Measurements from ENCODE around the gene RSU1.
A peak's percentile ranks its signal among the peaks of the same experiment; 100 is the strongest.

The RSU1 gene

DNA sequence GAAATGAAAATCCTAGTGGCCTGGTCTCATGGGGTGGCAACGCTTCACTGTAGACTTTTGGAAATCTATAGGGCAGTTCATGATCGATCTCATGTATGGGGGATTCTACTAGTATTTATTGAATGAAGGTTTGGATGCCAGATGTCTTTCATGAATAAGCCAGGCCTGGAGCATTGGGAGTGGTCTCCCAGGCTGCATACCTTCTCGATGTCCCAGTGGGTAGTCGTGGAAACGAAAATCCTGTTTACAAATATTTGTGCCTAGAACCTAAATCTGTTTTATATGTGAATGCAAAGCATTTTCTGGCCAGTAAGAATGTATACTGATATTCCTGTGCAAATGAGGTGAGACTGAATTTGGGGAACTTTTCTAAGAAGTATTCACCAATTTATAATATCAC lies 190.5 kb downstream of the RSU1 start:
- Histone ChIP-seq H2AFZ (ENCODE audit: low read depth, low read length) (no peak overlapping the region), H3K4me3 (ENCODE audit: insufficient read depth in 1 of 2, low read depth in 1 of 2, low read length in 2 of 2) (no peak overlapping the region), H3K23ac (ENCODE audit: low read length in 2 of 2) (no peak overlapping the region), H4K91ac (ENCODE audit: low read length) (no peak overlapping the region), H3K4ac (ENCODE audit: low read depth in 1 of 2, low read length in 2 of 2) (no peak overlapping the region), H3K27me3 (ENCODE audit: control insufficient read depth in 1 of 2, insufficient read depth in 1 of 2, low read length in 2 of 2) (no peaks in the 10 kb centered on the region), H3K18ac (ENCODE audit: low read depth in 1 of 2, low read length in 2 of 2) (no peak overlapping the region), H2BK15ac (ENCODE audit: low read depth, poor library complexity, severe bottlenecking) (no peak overlapping the region), H2AK5ac (ENCODE audit: low read length, severe bottlenecking) (no peak overlapping the region), H3K9ac (ENCODE audit: low read length) (no peak overlapping the region), H3K79me1 (replicated peaks; ENCODE audit: low read length, poor library complexity, severe bottlenecking) (peaks cover 14% of the 10 kb centered on the region), H4K8ac (ENCODE audit: low read length) (no peak overlapping the region), H3K27ac (ENCODE audit: low read length, poor library complexity, severe bottlenecking) (no peak overlapping the region), H3K4me1 (ENCODE audit: control insufficient read depth, insufficient read depth, low read depth, low read length) (no peaks in the 10 kb centered on the region), H3K14ac (ENCODE audit: low read length in 2 of 2) (no peak overlapping the region), H3K36me3 (ENCODE audit: control insufficient read depth in 1 of 2, insufficient read depth in 2 of 2, low read depth in 1 of 2, low read length in 2 of 2) (peaks cover 0 to 4% of the 10 kb centered on the region in 2 experiments), H2BK12ac (ENCODE audit: low read length in 2 of 2) (no peak overlapping the region), H2BK5ac (ENCODE audit: low read depth, low read length, poor library complexity, severe bottlenecking) (no peak overlapping the region), H2BK120ac (ENCODE audit: low read depth, low read length) (no peak overlapping the region), H3K4me2 (ENCODE audit: low read length, poor library complexity, severe bottlenecking) (no peak overlapping the region), H3K9me3 (ENCODE audit: control insufficient read depth, low read length) (no peaks in the 10 kb centered on the region)
- 74% methylated on average over 5 of the region's 5 CpGs for WGBS
- peak; percentile 34 for DNase-seq

DNA sequence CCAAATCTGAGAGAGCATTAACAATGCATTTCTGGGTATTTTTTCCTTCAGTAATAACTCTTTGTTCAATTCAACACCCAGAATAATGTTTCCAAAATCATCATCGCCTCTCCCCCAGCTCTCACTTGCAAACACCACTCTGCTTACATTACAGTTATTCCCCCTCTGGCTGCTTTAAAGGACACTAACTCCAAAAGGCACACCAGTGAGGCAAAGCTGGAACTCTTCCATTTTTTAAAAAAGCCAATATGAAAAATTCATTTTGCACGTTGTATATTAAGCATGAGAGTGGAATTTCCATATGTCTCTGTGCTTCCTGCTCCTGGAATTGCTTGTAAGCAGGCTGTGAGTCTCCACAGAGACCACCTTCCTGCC lies 204.3 kb downstream of the RSU1 start:
- H2BK5ac ChIP-seq (ENCODE audit: low read depth, low read length, poor library complexity, severe bottlenecking): no peak overlapping the region
- no peak overlapping the region for H2BK15ac ChIP-seq (ENCODE audit: low read depth, poor library complexity, severe bottlenecking)
- H3K4ac ChIP-seq (ENCODE audit: low read depth in 1 of 2, low read length in 2 of 2): no peak overlapping the region
- no peak overlapping the region for H2AFZ ChIP-seq (ENCODE audit: low read depth, low read length)
- no peak overlapping the region for H2BK120ac ChIP-seq (ENCODE audit: low read depth, low read length)
- H4K91ac ChIP-seq (ENCODE audit: low read length): no peak overlapping the region
- no peak overlapping the region for H3K4me2 ChIP-seq (ENCODE audit: low read length, poor library complexity, severe bottlenecking)
- H3K4me3 ChIP-seq (ENCODE audit: insufficient read depth in 1 of 2, low read depth in 1 of 2, low read length in 2 of 2): no peak overlapping the region
- H3K23ac ChIP-seq (ENCODE audit: low read length in 2 of 2): no peak overlapping the region
- no peak overlapping the region for H3K14ac ChIP-seq (ENCODE audit: low read length in 2 of 2)
- no peak overlapping the region for H3K18ac ChIP-seq (ENCODE audit: low read depth in 1 of 2, low read length in 2 of 2)
- H3K27ac ChIP-seq (ENCODE audit: low read length, poor library complexity, severe bottlenecking): no peak overlapping the region
- no peak overlapping the region for H2AK5ac ChIP-seq (ENCODE audit: low read length, severe bottlenecking)
- no peak overlapping the region for H4K8ac ChIP-seq (ENCODE audit: low read length)
- no peaks in the 10 kb centered on the region for H3K27me3 ChIP-seq (ENCODE audit: control insufficient read depth in 1 of 2, insufficient read depth in 1 of 2, low read length in 2 of 2)
- no peak overlapping the region for H2BK12ac ChIP-seq (ENCODE audit: low read length in 2 of 2)
- no peak overlapping the region for H3K9ac ChIP-seq (ENCODE audit: low read length)
- peaks cover 8% of the 10 kb centered on the region for H3K9me3 ChIP-seq (ENCODE audit: control insufficient read depth, low read length)
- H3K4me1 ChIP-seq (ENCODE audit: control insufficient read depth, insufficient read depth, low read depth, low read length): no peaks in the 10 kb centered on the region
- H3K36me3 ChIP-seq (ENCODE audit: control insufficient read depth in 1 of 2, insufficient read depth in 2 of 2, low read depth in 1 of 2, low read length in 2 of 2): no peaks in the 10 kb centered on the region
- DNase-seq: no peak
- H3K79me1 ChIP-seq (replicated peaks; ENCODE audit: low read length, poor library complexity, severe bottlenecking): peaks cover 6% of the 10 kb centered on the region
- 100% methylated on average over 2 of the region's 2 CpGs for WGBS

DNA sequence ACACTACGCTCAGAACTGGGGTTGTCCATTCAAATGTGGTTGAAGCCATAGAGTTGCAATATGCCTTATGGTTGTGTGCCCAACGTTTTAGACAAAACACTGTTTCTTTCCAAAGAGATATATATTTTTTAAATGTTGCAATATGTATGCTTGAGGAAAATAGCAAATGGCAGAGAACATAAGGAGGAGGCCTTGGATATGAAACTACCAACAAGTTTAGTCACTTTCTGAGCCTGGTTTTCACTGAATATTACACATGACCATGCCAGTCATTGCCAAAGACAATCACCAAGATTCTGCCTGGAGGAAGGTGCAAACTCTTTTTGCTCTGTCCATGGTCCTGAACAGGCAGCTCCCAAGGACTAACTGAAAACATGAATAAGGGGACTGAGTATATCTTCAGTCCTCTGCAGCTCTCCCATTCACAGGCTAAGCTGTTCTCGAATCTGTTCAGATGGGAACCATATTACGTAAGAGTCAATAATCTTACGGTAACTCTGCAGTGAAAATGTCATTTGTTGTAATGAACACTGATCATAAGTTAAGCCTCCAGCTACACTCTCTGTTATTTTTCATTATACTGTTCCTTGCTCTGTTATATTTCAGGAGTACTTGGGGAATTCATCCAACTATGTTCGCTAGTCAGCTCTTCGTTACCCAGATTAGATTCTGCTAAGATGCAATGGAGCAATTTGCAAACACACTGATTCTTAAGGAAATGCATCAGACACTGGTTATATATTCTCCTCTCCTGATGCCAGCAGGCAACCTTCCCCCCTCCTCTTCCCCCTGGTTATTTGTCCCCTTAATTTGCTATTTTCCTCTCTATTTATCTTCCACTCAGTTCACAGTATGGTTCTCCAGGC lies 204.9 kb downstream of the RSU1 start:
- Histone ChIP-seq H2BK15ac (ENCODE audit: low read depth, poor library complexity, severe bottlenecking) (no peak overlapping the region), H3K4me1 (ENCODE audit: control insufficient read depth, insufficient read depth, low read depth, low read length) (no peaks in the 10 kb centered on the region), H3K4me3 (ENCODE audit: insufficient read depth in 1 of 2, low read depth in 1 of 2, low read length in 2 of 2) (no peak overlapping the region), H3K9ac (ENCODE audit: low read length) (no peak overlapping the region), H3K27ac (ENCODE audit: low read length, poor library complexity, severe bottlenecking) (no peak overlapping the region), H3K14ac (ENCODE audit: low read length in 2 of 2) (no peak overlapping the region), H2AFZ (ENCODE audit: low read depth, low read length) (no peak overlapping the region), H4K8ac (ENCODE audit: low read length) (no peak overlapping the region), H3K4ac (ENCODE audit: low read depth in 1 of 2, low read length in 2 of 2) (no peak overlapping the region), H3K36me3 (ENCODE audit: control insufficient read depth in 1 of 2, insufficient read depth in 2 of 2, low read depth in 1 of 2, low read length in 2 of 2) (no peaks in the 10 kb centered on the region), H2BK12ac (ENCODE audit: low read length in 2 of 2) (no peak overlapping the region), H3K4me2 (ENCODE audit: low read length, poor library complexity, severe bottlenecking) (no peak overlapping the region), H2BK5ac (ENCODE audit: low read depth, low read length, poor library complexity, severe bottlenecking) (no peak overlapping the region), H3K27me3 (ENCODE audit: control insufficient read depth in 1 of 2, insufficient read depth in 1 of 2, low read length in 2 of 2) (no peaks in the 10 kb centered on the region), H2BK120ac (ENCODE audit: low read depth, low read length) (no peak overlapping the region), H3K9me3 (ENCODE audit: control insufficient read depth, low read length) (peaks cover 8% of the 10 kb centered on the region), H3K79me1 (replicated peaks; ENCODE audit: low read length, poor library complexity, severe bottlenecking) (peaks cover 8% of the 10 kb centered on the region), H3K23ac (ENCODE audit: low read length in 2 of 2) (no peak overlapping the region), H4K91ac (ENCODE audit: low read length) (no peak overlapping the region), H2AK5ac (ENCODE audit: low read length, severe bottlenecking) (no peak overlapping the region), H3K18ac (ENCODE audit: low read depth in 1 of 2, low read length in 2 of 2) (no peak overlapping the region)
- 96% methylated on average over 3 of the region's 7 CpGs for WGBS
- peak; percentile 48 for DNase-seq

DNA sequence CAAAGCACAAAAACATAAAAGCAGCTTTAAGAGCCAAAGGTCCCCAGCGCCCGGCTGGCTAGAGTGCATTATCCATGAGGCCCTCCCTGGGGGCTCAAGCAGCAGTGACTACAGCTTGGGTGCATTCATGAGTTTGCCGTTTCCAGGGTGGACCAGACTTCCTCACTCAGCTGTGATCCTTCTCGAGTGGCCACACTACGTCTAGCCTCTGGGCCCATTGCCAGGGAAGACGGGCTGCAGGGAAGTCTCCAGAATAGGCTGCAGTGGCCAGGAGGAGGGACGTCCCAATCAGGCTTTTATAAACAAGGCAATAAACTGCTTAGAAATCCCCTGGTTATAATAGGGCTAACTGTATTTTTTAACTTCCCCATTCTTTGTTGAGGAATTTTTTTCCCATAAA lies 206.2 kb downstream of the RSU1 start:
- no peak overlapping the region for H3K18ac ChIP-seq (ENCODE audit: low read depth in 1 of 2, low read length in 2 of 2)
- peaks cover 9% of the 10 kb centered on the region for H3K79me1 ChIP-seq (replicated peaks; ENCODE audit: low read length, poor library complexity, severe bottlenecking)
- H3K9me3 ChIP-seq (ENCODE audit: control insufficient read depth, low read length): peaks cover 8% of the 10 kb centered on the region
- no peak overlapping the region for H2BK12ac ChIP-seq (ENCODE audit: low read length in 2 of 2)
- no peak overlapping the region for H2BK5ac ChIP-seq (ENCODE audit: low read depth, low read length, poor library complexity, severe bottlenecking)
- H3K4me2 ChIP-seq (ENCODE audit: low read length, poor library complexity, severe bottlenecking): no peak overlapping the region
- H3K23ac ChIP-seq (ENCODE audit: low read length in 2 of 2): no peak overlapping the region
- H3K9ac ChIP-seq (ENCODE audit: low read length): no peak overlapping the region
- H3K27ac ChIP-seq (ENCODE audit: low read length, poor library complexity, severe bottlenecking): no peak overlapping the region
- H3K27me3 ChIP-seq (ENCODE audit: control insufficient read depth in 1 of 2, insufficient read depth in 1 of 2, low read length in 2 of 2): no peaks in the 10 kb centered on the region
- DNase-seq: peak; percentile 17
- no peaks in the 10 kb centered on the region for H3K4me1 ChIP-seq (ENCODE audit: control insufficient read depth, insufficient read depth, low read depth, low read length)
- no peak overlapping the region for H4K91ac ChIP-seq (ENCODE audit: low read length)
- H2AK5ac ChIP-seq (ENCODE audit: low read length, severe bottlenecking): no peak overlapping the region
- H2BK120ac ChIP-seq (ENCODE audit: low read depth, low read length): no peak overlapping the region
- no peak overlapping the region for H3K4ac ChIP-seq (ENCODE audit: low read depth in 1 of 2, low read length in 2 of 2)
- no peak overlapping the region for H2AFZ ChIP-seq (ENCODE audit: low read depth, low read length)
- no peak overlapping the region for H4K8ac ChIP-seq (ENCODE audit: low read length)
- H3K4me3 ChIP-seq (ENCODE audit: insufficient read depth in 1 of 2, low read depth in 1 of 2, low read length in 2 of 2): no peak overlapping the region
- H3K36me3 ChIP-seq (ENCODE audit: control insufficient read depth in 1 of 2, insufficient read depth in 2 of 2, low read depth in 1 of 2, low read length in 2 of 2): no peaks in the 10 kb centered on the region
- WGBS: 93% methylated on average over 6 of the region's 7 CpGs
- H2BK15ac ChIP-seq (ENCODE audit: low read depth, poor library complexity, severe bottlenecking): no peak overlapping the region
- no peak overlapping the region for H3K14ac ChIP-seq (ENCODE audit: low read length in 2 of 2)
